MM.1S (cell line): Measurements from ENCODE around the gene ADAM10.

Experiments
- DNase-seq: peaks from one replicate; pipeline ENCODE4 v3.0.0-alpha.2; 2015
- H2AFZ ChIP-seq: fragments of 300-600 bp; sonication (generic); 2 replicates; pipeline ENCODE4 v1.6.0; 2016; ENCODE audit warnings: antibody characterized with exemption, low read length
- H3F3A ChIP-seq: fragments of 300-600 bp; sonication (generic); 2 replicates; pipeline ENCODE4 v1.6.1; 2016; ENCODE audit warnings: mild to moderate bottlenecking, antibody characterized with exemption, low read length, moderate library complexity, mixed read lengths; ENCODE audit not compliant: insufficient read depth
- H3K27ac ChIP-seq: fragments of 300-600 bp; sonication (generic); 2 replicates; pipeline ENCODE4 v1.5.1; 2016; ENCODE audit warnings: mild to moderate bottlenecking, low read length
- H3K27me3 ChIP-seq: fragments of 300-600 bp; sonication (generic); replicated peaks from 2 replicates; pipeline ENCODE4 v1.6.0; 2016; ENCODE audit warnings: low read length; ENCODE audit not compliant: insufficient read depth
- H3K36me3 ChIP-seq: fragments of 300-600 bp; sonication (generic); replicated peaks from 2 replicates; pipeline ENCODE4 v1.6.1; 2016; ENCODE audit warnings: mild to moderate bottlenecking, low read length, mixed read lengths; ENCODE audit not compliant: insufficient read depth
- H3K4me1 ChIP-seq: fragments of 300-600 bp; sonication (generic); 2 replicates; pipeline ENCODE4 v1.6.1; 2016; ENCODE audit warnings: low read length, mixed read lengths
- H3K4me2 ChIP-seq: fragments of 300-600 bp; sonication (generic); 2 replicates; pipeline ENCODE4 v1.6.0; 2016; ENCODE audit warnings: low read depth, low read length
- H3K4me3 ChIP-seq: fragments of 300-600 bp; sonication (generic); 2 replicates; pipeline ENCODE4 v1.5.1; 2016; ENCODE audit warnings: low read length, mixed read lengths
- H3K79me2 ChIP-seq: fragments of 300-600 bp; sonication (generic); 2 replicates; pipeline ENCODE4 v1.6.1; 2016; ENCODE audit warnings: mixed run types, low read length, mixed read lengths
- H3K9ac ChIP-seq: fragments of 300-600 bp; sonication (generic); 2 replicates; pipeline ENCODE4 v1.6.1; 2016; ENCODE audit warnings: low read length, mixed read lengths
- H3K9me2 ChIP-seq: fragments of 300-600 bp; sonication (generic); replicated peaks from 2 replicates; pipeline ENCODE4 v1.6.1; 2016; ENCODE audit warnings: mild to moderate bottlenecking, low read length, mixed read lengths; ENCODE audit not compliant: insufficient read depth
- H3K9me3 ChIP-seq: fragments of 300-600 bp; sonication (generic); replicated peaks from 2 replicates; pipeline ENCODE4 v1.6.1; 2016; ENCODE audit warnings: mild to moderate bottlenecking, low read length, mixed read lengths; ENCODE audit not compliant: insufficient read depth
- H4K20me1 ChIP-seq: fragments of 300-600 bp; sonication (generic); 2 replicates; pipeline ENCODE4 v1.6.1; 2016; ENCODE audit warnings: mild to moderate bottlenecking, low read length, moderate library complexity, mixed read lengths; ENCODE audit not compliant: insufficient read depth
- EZH2 ChIP-seq: fragments of 300-600 bp; sonication (generic); optimal IDR thresholded peaks from 2 replicates; pipeline ENCODE3; 2017; ENCODE audit warnings: low read depth, mild to moderate bottlenecking, antibody characterized with exemption, low read length, mixed read lengths
- EZH2phosphoT487 ChIP-seq: fragments of 300-600 bp; sonication (generic); IDR thresholded peaks from 2 replicates; pipeline ENCODE4 v1.6.1; 2018; ENCODE audit warnings: antibody characterized with exemption, low read length
- TF ChIP-seq, protein P1 (sequence below): fragments of 300-600 bp; sonication (generic); IDR thresholded peaks from 2 replicates; pipeline ENCODE4 v1.5.1; 2016; ENCODE audit warnings: antibody characterized with exemption, low read length, mixed read lengths

The ADAM10 gene

GRCh38 chr15:58684036-58684710 is 65.3 kb downstream of the ADAM10 start:
- Histone ChIP-seq H4K20me1 (peaks cover 12% of the 10 kb centered on the region; the same call in 1 of the 2 replicates), H3K27me3 (no peaks in the 10 kb centered on the region), H3K4me3 (no peak overlapping the region), H3K4me1 (no peaks in the 10 kb centered on the region), H3K36me3 (peaks cover 3% of the 10 kb centered on the region; the same call in 1 of the 2 replicates), H3F3A (no peaks in the 10 kb centered on the region; the same call in 1 of the 2 replicates), H3K27ac (no peak overlapping the region), H3K9me3 (no peaks in the 10 kb centered on the region), H3K9me2 (no peaks in the 10 kb centered on the region), H3K79me2 (peaks cover 93% of the 10 kb centered on the region), H2AFZ (no peak overlapping the region), H3K4me2 (no peak overlapping the region), H3K9ac (no peak overlapping the region)
- no peak for DNase-seq
- no peak for TF ChIP-seq EZH2phosphoT487
- no peak for TF ChIP-seq EZH2
- TF ChIP-seq, protein P1, sequence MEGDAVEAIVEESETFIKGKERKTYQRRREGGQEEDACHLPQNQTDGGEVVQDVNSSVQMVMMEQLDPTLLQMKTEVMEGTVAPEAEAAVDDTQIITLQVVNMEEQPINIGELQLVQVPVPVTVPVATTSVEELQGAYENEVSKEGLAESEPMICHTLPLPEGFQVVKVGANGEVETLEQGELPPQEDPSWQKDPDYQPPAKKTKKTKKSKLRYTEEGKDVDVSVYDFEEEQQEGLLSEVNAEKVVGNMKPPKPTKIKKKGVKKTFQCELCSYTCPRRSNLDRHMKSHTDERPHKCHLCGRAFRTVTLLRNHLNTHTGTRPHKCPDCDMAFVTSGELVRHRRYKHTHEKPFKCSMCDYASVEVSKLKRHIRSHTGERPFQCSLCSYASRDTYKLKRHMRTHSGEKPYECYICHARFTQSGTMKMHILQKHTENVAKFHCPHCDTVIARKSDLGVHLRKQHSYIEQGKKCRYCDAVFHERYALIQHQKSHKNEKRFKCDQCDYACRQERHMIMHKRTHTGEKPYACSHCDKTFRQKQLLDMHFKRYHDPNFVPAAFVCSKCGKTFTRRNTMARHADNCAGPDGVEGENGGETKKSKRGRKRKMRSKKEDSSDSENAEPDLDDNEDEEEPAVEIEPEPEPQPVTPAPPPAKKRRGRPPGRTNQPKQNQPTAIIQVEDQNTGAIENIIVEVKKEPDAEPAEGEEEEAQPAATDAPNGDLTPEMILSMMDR: no peak

- H3K36me3 ChIP-seq: peaks cover 3% of the 10 kb centered on the region; the same call in 1 of the 2 replicates
- H3K27ac ChIP-seq: no peak overlapping the region
- peaks cover 93% of the 10 kb centered on the region for H3K79me2 ChIP-seq
- DNase-seq: no peak
- no peak overlapping the region for H3K9ac ChIP-seq
- H3K27me3 ChIP-seq: no peaks in the 10 kb centered on the region
- no peak overlapping the region for H2AFZ ChIP-seq
- TF ChIP-seq EZH2: no peak
- H3K9me2 ChIP-seq: no peaks in the 10 kb centered on the region
- H3K4me3 ChIP-seq: no peak overlapping the region
- H3K9me3 ChIP-seq: no peaks in the 10 kb centered on the region
- H3K4me2 ChIP-seq: no peak overlapping the region
- peaks cover 8% of the 10 kb centered on the region; the same call in 1 of the 2 replicates for H3K4me1 ChIP-seq
- peaks cover 3% of the 10 kb centered on the region; the same call in 1 of the 2 replicates for H3F3A ChIP-seq
- peaks cover 18% of the 10 kb centered on the region; the same call in 1 of the 2 replicates for H4K20me1 ChIP-seq
Observed at GRCh38 chr15:58682234-58682633, 67.3 kb downstream of the ADAM10 start.

DNA sequence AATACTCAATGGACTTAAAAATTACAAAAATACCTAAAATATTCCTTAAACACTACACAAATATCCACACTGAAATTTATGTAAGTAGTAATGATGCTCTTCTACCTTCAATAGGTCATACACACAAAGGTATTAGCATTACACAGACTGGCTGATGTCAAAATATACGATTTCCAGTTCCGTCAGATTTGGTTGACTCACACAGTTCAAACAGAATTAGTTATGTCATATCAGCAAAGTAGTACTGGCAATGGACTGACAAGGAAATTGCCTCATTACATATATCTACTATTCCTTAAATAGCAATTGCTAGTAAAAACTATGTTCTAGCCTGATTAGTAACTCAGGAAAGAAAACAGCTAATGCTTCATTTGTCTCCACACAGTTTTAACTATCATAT is 70.8 kb downstream of the ADAM10 start:
- no peaks in the 10 kb centered on the region for H3K9me2 ChIP-seq
- no peak for DNase-seq
- H3K27ac ChIP-seq: no peak overlapping the region
- no peak overlapping the region for H3K4me2 ChIP-seq
- no peak overlapping the region for H2AFZ ChIP-seq
- no peak overlapping the region for H3K9ac ChIP-seq
- peaks cover 3% of the 10 kb centered on the region; the same call in 1 of the 2 replicates for H3F3A ChIP-seq
- H4K20me1 ChIP-seq: peaks cover 10% of the 10 kb centered on the region; the same call in 1 of the 2 replicates
- peaks cover 78% of the 10 kb centered on the region for H3K79me2 ChIP-seq
- H3K27me3 ChIP-seq: no peaks in the 10 kb centered on the region
- no peak overlapping the region for H3K4me3 ChIP-seq
- H3K9me3 ChIP-seq: no peaks in the 10 kb centered on the region
- H3K36me3 ChIP-seq: peaks cover 6% of the 10 kb centered on the region; the same call in 1 of the 2 replicates
- H3K4me1 ChIP-seq: peaks cover 8% of the 10 kb centered on the region; the same call in 1 of the 2 replicates
- TF ChIP-seq, protein P1: no peak
- TF ChIP-seq EZH2phosphoT487 (no peak), EZH2 (no peak)

DNA sequence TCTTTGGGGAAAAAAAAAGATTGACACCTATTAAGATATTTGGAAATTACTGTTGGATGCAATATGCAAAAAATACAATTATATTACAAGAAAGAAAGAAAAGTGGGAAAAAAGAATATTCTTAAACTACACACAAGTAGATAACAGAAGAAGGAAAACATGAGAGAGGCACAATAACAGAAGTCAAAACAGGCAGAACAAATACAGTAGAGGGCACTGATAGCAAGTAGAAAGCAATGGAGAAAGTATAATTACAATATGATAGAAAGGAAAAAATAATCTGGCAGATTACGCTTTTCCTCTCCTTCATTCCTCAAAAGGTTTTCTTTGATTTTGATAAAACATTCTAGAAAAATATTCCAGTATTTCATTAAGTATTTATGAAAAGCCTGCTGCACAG is 72.1 kb downstream of the ADAM10 start:
- peaks cover 8% of the 10 kb centered on the region; the same call in 1 of the 2 replicates for H3K4me1 ChIP-seq
- no peak for DNase-seq
- H3K4me3 ChIP-seq: no peak overlapping the region
- peaks cover 6% of the 10 kb centered on the region; the same call in 1 of the 2 replicates for H3K36me3 ChIP-seq
- H3K9me2 ChIP-seq: no peaks in the 10 kb centered on the region
- no peak overlapping the region for H2AFZ ChIP-seq
- no peaks in the 10 kb centered on the region for H3K27me3 ChIP-seq
- H3K4me2 ChIP-seq: no peak overlapping the region
- H3K9ac ChIP-seq: no peak overlapping the region
- H3K79me2 ChIP-seq: peaks cover 71% of the 10 kb centered on the region
- H3K27ac ChIP-seq: no peak overlapping the region
- H3F3A ChIP-seq: peaks cover 3% of the 10 kb centered on the region; the same call in 1 of the 2 replicates
- peaks cover 10% of the 10 kb centered on the region; the same call in 1 of the 2 replicates for H4K20me1 ChIP-seq
- no peak for TF ChIP-seq EZH2
- no peak for TF ChIP-seq EZH2phosphoT487
- TF ChIP-seq, protein P1: no peak
- no peaks in the 10 kb centered on the region for H3K9me3 ChIP-seq
